ENCODE results near the gene SERINC2.
"Not testable (repeated sequence)": the region's sequence is repeated elsewhere in the genome, so short reads cannot be mapped to it uniquely, and the experiment has no call there.

DNA sequence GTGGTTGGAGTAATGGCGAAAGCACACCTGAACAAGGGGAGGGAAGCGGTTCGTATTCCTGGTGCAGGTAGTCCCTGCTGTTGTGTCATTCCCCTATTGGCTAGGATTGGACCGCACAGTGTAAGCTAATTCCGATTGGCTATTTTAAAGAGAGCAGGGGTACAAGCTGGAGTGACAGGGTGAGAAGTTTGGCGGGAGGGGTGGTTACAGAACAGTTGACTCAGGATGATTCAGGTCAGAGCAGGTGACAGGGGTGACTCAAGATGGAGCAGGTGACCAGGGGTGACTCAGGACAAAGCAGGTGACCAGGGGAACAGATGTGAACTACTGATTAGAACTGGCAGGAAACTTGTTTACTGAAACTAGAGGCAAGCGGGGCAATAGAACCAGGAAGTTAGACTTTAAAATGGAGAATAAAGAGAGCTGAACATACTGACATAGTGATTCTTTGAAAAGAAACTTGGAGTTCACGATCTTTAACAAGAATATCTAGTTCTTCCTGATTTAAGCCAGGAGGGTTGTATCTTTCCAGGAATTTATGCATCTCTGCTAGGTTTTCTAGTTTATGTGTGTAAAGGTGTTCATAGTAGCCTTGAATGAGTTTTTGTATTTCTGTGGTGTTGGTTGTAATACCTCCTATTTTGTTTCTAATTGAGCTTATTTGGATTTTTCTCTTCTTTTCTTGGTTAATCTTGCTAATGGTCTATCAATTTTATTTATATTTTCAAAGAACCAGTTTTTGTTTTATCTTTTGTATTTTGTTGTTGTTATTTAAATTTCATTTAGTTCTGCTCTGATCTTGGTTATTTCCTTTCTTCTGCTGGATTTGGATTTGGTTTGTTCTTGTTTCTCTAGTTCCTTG is 58.7 kb downstream of the SERINC2 start:
- TF ChIP-seq, protein P1, sequence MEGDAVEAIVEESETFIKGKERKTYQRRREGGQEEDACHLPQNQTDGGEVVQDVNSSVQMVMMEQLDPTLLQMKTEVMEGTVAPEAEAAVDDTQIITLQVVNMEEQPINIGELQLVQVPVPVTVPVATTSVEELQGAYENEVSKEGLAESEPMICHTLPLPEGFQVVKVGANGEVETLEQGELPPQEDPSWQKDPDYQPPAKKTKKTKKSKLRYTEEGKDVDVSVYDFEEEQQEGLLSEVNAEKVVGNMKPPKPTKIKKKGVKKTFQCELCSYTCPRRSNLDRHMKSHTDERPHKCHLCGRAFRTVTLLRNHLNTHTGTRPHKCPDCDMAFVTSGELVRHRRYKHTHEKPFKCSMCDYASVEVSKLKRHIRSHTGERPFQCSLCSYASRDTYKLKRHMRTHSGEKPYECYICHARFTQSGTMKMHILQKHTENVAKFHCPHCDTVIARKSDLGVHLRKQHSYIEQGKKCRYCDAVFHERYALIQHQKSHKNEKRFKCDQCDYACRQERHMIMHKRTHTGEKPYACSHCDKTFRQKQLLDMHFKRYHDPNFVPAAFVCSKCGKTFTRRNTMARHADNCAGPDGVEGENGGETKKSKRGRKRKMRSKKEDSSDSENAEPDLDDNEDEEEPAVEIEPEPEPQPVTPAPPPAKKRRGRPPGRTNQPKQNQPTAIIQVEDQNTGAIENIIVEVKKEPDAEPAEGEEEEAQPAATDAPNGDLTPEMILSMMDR (IDR thresholded peaks at IDR 0.05), result not testable (repeated sequence)
- peak in 1 of 2 donors; percentile 52 for TF ChIP-seq POLR2AphosphoS5 (IDR thresholded peaks at IDR 0.05; ENCODE audit: insufficient read depth in 1 of 2, low read depth in 1 of 2)
- not testable (repeated sequence) for TF ChIP-seq POLR2A (IDR thresholded peaks at IDR 0.05)

Data from vagina (tissue), 2 donors.